Eye (tissue), 1 donor: ENCODE data around the gene TSPAN9.

ENCODE experiments used
- DNase-seq: peaks from one replicate; pipeline ENCODE4 v3.0.0-alpha.2; 2015

The TSPAN9 gene

GRCh38 chr12:3076730-3077571 is at the start of gene TSPAN9:
Gene TSPAN9, plus strand, starts transcription at chr12:3077379. Its CDS starts 123,815 bp downstream, at chr12:3201194.
- DNase-seq: peak; percentile 85

DNA sequence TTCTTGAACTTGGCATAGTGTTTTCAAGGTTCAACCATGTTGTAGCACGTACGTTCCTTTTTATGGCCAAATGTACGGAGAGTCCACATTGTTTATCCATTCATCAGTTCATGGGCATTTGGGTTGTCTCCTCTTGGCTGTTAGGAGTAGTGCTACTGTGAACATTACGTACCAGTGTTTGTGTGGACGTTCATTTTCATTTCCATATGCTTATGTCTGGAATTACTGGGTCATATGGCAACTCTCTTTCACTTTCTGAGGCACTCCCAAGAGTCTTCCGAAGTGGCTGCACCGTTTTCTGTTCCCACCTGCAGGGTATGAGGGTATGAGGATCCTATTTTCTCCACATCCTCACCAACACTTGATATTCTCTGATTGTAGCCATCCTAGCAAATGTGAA is 49.1 kb upstream of the TSPAN9 start:
- no peak for DNase-seq

DNA sequence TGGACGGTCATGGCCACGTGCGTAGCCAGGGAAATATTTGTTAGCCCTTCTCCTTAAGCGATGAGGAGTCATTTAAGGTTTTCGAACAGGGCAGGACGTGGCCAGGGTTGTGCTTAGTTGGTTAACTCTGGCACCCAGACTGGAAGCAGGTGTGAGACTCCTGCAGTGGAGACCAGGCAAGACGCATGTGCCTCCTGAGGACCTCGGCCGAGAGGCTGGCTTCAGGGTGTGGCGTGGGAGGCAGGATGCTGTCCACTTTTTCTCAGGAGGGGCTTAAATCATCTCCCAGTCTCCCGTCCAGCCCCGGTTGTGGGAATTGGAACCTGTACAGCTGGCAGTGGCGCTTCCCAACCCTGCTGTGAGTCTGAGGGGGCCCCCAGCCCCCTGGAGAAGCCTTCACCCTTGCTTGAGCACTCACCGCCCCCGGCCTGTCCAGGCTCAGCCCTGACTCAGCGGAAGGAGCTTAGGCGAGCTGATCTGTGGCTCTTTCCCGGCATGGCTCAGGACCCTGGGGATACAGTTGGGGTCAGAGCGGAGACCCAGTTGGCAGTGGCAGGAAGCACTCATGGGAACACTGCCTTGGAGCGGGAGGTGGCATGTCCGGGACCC is 46.3 kb upstream of the TSPAN9 start:
- no peak for DNase-seq

DNA sequence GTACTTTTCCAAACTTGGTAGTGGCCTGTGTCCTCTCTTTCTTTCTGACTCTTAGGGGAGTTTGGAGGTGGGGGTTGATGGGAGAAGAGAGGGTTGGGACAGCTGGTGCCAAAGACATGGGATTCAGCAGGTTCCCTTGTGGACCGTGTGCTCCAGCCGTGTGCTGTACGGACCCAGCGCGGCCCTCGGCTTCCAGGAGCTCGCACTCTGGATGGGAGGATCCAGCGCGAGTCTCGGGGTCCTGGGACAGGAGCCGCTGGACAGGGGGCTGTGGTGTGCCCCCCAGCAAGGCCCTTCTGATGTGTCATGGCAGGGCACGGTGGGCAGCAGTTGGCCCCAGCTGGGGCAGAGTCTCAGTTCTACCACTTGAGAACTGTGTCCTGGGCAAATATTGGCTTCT is 45.0 kb upstream of the TSPAN9 start:
- DNase-seq: no peak

DNA sequence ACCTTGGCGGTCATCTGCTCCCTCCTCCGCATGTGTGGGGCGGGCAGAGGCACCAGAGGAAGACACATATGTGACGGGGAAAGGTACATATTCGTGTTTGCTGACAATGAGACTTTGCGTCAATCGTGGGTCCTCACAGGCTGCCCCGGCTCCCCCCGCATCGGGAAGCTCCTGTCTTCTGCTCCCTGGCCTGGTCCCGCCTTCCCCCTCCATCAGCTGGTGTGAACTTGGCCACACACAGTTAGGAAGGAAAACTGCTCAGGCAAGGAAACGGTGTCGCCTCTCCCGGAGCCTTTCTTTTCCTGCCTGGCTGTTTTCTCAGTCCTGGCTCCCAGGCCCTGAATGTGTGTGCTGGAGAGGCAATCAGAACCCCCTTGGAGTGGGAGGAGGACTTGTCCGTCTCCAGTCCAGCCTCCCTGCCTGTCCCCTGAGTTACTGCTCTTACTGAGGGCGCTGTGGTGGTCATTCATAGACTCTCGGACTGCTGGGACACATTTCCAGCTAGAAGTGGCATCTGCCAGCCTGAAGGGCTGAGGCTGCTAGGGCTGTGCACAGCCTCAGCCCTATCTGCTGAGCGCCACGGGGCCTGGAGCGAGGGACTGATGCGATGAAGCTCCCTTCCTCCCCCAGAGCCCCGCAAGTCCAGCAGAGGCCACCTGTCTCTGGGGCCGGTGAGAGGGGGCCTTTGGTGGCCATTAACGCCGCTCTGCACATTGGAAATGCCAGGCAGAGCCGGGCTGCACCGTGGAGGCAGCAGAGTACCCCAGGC is 44.2 kb upstream of the TSPAN9 start:
- DNase-seq: no peak

DNA sequence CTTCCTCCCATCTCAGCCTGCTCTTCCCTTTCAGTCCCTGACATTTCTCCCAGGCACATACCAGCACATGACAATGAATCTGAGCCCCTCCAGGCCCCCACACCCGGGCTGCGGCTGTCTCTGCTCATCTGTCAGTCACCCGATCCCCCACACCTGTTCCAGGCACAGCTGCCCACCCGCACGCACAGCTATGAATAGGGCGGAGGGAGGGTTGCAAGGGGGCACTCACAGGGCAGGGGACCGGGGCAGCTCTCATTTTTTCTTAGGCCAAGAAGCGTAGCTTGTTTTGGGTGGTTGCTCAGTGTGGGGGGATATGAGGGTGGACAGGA is 43.7 kb upstream of the TSPAN9 start:
- DNase-seq: peak; percentile 55

GRCh38 chr12:3034067-3034750 is 43.0 kb upstream of the TSPAN9 start:
- DNase-seq: peak; percentile 84

DNA sequence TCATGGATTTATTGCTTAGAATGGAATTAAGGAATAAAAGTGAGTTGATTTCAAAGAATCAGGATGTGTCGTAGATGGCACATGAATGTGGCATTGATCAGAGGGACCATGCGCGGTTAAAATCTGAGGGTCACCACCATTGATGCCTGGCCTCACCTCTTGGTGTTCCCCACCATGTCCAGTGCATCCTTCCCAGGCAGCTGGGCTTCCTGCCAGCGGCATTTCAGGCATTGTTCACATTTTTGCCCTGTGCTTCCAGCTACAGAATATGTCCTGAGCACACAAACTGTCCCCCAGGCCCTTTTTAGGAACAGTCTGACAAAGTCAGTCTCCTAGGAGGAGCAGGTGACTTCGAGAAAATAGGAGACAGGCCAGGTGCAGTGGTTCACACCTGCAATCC is 42.0 kb upstream of the TSPAN9 start:
- DNase-seq: no peak

DNA sequence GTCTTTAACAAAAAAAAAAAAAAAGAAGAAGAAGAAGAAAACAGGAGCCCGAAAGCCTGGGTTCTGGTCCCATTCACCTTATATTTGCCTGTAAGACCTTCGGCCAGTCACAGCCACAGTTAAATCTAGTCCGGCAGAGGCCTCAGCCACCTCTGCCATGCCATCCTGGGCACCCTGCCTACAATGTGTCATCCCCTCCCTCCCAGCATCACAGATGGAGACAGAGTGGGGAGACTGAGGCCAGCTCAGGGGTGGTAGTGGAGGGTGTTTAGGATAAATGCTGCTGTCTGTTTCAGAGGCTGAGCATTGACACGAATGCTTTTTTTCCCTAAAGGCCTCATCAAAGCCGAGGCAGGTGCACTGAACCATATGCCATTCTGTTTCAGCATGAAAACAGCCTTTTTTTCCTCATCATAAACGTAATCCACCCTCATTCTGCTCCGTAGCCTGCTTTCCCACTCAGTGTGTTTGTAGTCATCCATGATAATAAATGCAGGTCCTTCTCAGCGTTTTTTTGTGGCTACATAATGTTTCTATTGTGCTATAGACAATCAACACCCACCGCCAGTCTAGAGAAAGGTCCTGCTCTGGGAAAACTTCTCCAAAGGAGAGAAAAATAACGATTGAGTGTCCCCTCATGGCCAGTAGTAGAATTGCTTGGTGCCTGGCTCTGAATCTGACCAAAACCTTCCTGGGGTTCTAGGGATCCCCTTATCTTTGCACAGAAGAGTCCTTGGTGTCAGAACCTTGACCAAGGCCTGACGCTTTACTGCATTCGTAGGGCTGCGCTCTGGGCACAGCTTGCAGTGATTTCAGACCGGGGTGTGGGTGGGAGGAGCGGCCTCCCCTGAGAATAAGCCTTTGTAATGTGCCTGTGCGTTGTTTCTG is 41.1 kb upstream of the TSPAN9 start:
- peak; percentile 71 for DNase-seq

DNA sequence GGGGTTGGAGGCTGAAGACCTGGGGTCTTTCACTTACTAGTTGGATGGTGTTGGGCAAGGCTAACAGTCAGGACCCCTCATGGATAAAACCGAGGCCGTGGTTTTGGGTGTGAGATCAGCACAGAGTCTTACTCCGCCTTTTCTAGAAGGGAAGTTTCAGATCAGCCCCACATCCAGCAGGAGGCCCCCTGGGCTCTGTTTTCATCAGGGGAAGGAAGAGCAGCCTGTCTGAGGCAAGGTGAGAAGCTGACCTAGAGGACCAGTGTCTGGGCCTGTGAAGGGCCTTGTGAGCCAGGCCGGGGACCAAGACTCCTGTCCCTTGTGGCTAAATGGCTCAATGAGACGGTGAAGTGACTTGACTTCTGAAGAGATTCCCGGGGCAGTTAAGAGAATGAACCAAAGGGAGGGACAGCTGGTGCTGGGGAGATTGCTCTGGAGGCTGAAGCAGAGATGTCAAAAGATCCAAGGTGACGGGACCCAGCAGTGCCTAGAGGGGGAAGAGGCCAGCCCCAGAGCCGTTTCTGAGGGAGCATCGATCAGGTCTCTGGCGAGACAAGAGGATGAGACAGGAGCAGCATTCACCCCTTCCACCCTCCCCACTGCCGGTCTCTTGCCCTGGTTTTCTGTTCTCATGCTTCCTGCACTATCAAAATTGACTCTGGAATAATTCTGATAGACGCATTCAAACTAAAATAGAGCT is 40.1 kb upstream of the TSPAN9 start:
- no peak for DNase-seq

DNA sequence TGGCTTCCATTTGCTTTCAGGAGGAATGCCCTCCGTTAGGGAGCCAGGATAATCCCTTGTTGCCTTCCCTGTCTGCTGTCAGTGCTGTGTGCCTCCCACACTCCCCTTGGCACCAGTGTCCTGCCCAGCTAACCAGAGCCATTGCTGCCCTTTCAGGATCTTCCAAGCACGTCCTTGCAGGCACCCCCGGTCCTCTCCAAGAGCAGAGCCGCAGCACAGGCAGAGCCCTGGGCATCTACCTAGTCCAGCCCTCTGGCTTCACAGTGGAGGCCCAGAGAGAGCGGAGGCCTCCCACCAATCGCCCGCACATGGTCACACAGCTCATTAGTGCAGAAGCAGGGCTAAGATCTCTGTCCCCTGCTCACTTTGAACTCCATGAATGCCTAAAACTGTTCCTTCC is 39.0 kb upstream of the TSPAN9 start:
- no peak for DNase-seq

DNA sequence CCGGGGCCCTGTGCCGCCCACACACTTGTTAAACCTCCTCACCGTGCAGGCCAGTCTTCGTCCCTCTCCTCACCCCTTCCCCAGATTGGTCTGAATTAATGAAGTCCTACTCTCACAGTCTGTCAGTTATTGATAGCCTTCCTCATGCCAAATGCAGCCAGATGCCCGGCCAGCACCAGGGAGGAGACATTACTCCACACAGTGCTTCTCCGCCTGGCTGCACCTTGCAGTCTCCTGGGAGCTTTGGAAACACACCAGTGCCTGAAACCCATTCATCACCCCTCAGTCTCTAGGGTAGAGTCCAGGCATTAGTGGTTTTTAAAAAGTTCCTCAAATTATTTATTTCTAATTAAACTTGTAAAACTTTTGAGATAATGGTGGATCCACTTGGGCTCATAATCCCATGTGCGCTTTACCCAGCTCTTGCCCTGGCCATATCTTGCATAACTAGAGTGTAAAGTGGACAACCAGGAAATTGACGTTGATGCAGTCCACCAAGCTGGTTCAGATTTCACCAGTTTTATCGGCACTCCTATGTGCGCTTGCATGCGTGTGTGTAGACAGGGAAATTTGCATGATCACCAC is 38.2 kb upstream of the TSPAN9 start:
- DNase-seq: no peak

- no peak for DNase-seq
These were observed 37.0 kb upstream of the TSPAN9 start for GRCh38 chr12:3040026-3040656.

DNA sequence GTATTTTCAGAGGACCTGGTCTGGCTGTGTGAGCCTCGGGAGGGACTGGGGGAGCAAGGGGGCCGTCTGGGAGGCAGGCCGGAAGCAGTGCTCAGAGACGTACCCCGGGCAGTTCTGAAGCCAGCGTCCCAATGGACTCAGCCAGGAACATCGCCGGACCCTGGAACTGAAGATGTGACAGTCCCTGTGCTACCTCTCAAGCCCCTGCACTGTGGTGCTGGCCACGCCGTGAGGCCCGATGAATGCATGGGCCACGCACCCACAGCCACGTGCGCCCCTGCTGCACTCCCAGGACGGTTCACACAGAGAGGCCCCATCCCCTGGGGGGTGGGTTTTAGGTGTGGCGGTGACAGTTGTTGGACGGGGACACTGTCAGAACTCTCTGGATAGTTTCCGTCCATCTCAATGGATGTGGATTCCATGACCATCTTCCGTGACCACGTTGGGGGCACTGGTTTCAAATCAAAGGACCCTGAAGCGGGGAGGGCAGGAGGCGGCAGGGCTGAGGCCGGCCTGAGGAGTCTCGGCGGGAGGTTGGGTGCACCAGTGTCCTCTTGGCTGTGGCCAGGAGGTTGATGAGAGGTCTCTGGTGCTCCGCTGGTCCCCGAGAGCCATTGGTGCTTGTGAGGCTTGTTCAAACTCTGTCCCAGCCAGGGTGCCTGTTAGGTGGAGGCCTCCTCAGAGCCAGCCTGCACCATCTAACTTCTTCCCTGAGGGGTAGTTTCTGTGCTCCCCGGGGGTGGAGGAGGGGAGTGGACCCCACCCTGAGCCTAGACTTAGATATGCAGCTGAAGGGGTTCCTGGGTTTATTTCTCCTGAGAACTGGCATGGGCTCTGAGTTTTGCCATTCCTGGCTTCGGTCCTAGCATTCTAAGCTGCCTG is 36.3 kb upstream of the TSPAN9 start:
- DNase-seq: no peak

GRCh38 chr12:3041558-3042164 is 35.5 kb upstream of the TSPAN9 start:
- DNase-seq: peak; percentile 90

DNA sequence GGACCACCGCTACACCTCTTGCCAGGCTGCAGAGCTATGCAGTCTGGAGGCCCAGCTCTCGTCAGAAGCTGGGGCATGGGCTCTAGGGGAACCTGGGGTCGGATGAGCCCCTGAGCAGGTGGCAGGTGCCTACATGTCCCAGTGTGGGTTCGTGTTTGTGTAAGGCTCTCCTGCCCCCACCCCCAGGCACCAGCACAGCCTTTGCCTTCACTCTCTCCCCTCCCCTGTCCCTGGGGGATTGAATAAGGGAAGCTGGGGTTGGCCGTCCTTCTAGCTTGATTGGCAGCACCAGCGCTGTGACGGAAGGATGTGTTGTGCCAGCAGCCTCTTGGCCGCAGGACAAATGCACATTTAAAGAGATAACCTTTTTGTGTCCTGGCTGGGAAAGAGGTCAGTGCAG is 34.8 kb upstream of the TSPAN9 start:
- DNase-seq: peak; percentile 45

DNA sequence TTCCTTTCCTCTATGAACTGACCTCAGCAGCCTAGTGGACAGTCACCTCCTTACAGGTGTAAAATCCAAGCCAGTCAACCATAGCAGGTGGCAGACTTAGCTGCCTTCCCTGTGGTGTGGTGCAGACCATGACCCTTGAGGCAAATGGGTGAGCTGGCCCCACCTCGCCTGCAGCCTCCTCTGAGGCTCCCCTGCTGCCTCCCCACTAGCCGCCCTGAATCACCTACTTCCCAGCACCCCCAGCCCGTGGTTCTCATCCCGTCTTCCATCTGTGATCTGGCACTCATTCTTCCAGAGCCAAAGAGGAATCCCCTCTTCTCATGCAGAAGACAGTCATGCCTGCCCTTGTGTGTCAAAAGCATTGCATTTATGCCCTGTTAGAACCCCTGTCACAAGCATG is 34.4 kb upstream of the TSPAN9 start:
- no peak for DNase-seq

DNA sequence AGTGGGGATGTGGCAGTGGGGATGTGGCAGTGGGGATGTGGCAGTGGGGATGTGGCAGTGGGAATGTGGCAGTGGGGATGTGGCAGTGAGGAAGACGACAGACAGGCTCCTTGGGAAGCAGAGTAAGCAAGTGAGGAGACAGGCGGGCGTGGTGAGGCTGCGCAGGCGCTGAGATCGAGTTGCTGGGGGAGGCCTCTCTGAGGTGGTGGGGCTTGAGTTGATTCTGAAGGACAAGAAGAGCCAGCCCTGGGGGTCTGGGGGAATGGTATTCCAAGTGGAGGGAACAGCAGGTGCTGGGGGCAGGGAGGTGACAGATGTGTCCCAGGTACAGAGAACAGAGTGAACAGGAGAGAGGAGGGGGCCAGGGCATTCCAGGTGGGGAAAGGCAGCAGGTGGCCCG is 33.8 kb upstream of the TSPAN9 start:
- DNase-seq: no peak

DNA sequence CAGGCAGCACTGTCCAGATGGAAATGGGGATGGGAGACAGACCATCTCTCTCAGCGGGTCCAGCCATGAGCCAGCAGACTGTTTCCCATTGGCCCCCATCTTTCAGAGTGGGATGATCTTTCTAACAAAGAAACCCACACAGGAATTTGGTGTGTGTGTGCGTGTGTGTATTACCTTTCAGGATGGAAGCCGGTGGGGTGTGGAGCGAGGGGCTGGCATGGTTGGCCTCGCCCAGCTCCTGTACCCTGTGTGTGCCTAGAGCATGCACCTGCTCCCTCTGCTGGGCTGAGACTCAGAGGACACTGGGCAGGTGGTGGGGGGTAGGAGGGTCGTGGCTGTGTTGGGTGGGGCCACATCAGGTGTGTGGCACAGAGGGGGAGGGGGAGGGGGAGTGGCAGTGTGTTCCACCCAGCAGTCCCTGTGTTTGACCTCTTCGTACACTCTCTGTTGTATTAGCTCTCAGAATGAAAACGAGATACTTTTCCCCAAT is 33.0 kb upstream of the TSPAN9 start:
- DNase-seq: no peak
